AG10803 (cell line): ENCODE results near the gene ALG12.

Source experiments
- DNase-seq: peaks from one replicate; pipeline ENCODE4 v3.0.0; 2010; ENCODE audit warnings: low read depth
- H3K4me3 ChIP-seq: 2 replicates; pipeline ENCODE4 v1.5.1; 2011; ENCODE audit warnings: mild to moderate bottlenecking, low read length, control low read depth
- TF ChIP-seq, protein P1 (sequence below): conservative IDR thresholded peaks from 2 replicates; pipeline ENCODE4 v1.5.1; 2011; ENCODE audit warnings: mild to moderate bottlenecking, low read length, control low read depth, inconsistent platforms

ALG12 gene

DNA sequence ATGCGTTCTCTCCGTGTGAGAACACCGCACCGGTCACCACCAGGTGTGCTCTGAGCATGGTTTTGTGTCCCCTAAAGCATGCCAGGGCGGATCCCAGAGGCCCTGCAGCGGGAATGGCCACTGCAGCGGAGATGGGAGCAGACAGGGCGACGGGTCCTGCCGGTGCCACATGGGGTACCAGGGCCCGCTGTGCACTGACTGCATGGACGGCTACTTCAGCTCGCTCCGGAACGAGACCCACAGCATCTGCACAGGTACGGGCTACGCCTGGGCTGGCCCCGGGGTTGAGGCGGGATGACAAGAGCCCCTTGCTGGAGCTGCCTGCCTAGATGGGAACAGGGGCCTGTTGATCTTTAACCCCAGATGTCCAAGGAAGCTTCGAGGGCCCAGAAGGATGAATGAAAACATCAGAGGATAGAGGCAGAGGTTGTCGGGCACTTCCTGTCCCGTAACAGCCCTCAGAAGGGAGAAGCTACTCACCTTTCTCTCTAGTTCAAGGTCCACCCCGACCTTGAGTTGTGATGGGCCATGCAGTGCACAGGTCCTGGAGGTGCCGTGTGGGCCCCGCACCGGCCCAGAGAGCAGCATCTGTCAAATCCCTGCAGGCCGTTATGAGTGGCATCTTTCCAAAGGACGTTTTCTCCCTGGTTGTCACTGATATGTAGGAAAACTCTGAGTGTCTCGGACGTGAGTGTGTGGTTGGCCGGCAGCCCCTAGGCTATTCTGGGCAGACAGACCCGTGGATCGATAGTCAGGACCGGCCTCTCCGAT lies 3.5 kb upstream of the ALG12 start:
- TF ChIP-seq, protein P1, sequence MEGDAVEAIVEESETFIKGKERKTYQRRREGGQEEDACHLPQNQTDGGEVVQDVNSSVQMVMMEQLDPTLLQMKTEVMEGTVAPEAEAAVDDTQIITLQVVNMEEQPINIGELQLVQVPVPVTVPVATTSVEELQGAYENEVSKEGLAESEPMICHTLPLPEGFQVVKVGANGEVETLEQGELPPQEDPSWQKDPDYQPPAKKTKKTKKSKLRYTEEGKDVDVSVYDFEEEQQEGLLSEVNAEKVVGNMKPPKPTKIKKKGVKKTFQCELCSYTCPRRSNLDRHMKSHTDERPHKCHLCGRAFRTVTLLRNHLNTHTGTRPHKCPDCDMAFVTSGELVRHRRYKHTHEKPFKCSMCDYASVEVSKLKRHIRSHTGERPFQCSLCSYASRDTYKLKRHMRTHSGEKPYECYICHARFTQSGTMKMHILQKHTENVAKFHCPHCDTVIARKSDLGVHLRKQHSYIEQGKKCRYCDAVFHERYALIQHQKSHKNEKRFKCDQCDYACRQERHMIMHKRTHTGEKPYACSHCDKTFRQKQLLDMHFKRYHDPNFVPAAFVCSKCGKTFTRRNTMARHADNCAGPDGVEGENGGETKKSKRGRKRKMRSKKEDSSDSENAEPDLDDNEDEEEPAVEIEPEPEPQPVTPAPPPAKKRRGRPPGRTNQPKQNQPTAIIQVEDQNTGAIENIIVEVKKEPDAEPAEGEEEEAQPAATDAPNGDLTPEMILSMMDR = no peak
- no peak for DNase-seq

DNA sequence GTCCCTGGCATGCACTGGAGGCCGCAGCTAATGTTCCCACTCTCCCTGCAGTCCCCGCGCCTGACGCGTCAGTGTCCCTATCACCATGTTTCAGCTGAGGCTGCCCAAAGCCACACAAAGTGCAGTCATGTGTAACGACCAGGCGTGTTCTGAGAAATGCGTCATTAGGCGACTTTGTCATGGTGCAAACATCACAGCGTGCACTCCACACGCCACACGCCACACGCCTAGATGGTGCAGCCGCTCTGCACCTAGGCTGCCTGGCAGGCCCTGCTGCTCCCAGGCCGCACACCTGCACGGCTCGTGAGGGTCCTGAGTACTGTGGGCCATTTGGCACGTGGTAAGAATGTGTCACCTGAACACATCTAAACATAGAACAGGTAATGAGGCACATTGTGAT lies 2.6 kb upstream of the ALG12 start:
- no peak overlapping the region for H3K4me3 ChIP-seq
- no peak for DNase-seq
- TF ChIP-seq, protein P1 = no peak

More for the DNA sequence above, 3.5 kb upstream of the ALG12 start:
- H3K4me3 ChIP-seq = no peak overlapping the region

DNA sequence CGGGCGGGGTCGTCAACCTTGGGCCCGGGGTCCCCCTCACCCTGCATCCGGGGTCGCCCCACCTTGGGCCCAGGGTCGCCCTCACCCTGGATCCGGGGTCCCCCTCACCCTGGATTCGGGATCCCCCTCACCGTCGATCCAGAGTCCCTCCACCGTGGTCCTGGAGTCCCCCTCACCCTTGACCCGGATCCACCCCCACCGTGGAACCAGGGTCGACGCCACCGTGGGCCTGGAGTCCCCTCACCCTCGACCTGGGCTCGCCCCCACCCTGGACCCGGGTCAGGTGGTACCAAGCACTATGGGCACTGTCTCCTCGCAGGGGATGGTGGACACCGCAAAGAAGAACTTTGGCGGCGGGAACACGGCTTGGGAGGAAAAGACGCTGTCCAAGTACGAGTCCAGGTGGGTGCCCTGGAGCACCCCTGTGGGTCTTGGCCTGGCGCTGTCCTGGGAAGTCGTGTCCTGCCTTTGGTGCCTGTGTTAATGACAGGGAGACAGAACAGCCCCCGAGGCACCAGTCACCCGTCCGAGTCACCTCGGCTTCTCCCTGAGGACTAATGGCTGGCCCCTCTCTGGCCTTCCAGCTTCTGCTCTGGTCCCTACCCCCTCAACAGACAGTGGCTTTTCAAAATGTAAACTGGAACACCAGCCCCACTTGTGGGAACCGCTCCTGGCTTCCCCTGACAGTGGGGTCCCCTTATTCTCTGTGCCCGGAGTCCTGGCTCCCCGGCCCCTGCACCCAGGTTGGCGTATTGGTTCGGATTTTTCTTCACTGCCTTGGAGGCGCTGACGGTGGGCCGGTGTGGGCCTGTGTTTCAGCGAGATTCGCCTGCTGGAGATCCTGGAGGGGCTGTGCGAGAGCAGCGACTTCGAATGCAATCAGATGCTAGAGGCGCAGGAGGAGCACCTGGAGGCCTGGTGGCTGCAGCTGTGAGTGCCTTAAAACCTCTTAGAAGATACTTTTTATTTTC lies 958 bp upstream of the ALG12 start:
- DNase-seq = no peak
- TF ChIP-seq, protein P1 = no peak
- peak overlapping the region; percentile 67 for H3K4me3 ChIP-seq

DNA sequence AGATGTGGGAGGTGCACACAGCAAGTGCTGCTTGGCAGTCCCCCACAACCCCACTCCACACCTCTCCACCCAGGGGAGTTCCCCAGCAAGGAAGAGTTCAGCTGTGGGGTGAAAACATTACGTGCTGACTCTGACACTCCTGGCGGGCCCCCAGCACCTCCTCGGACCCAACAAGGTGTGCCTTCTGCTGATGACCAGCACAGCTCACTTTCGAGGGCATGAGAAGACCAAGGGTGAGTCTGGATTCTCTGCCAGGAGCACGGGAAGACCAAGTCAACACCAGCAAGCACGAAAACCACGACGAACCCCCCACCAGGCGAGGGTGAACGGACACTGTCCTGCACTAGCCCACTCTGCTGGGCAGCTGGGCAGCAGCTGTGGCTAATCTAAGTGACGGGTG lies 1.4 kb downstream of the ALG12 start:
- no peak for DNase-seq
- TF ChIP-seq, protein P1 = no peak
- H3K4me3 ChIP-seq = no peak overlapping the region

DNA sequence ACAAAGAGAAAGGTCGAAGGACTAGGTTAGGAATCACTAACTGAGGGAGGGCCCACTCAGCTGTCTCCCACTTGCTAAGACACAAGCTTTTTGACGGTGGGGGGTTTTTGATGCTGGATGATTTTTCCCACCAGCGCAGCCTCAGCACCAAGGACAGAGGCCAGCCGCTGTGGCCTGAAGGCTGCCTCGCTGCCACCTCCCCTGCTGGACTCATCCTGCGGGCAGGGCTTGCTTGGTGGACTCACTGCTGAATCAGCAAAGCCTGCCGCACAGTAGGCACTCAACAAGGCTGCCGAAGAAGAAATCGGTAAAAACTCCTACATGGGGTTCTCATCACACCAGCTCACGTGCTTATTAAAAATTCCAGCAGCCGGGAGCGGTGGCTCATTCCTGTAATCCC lies 2.6 kb downstream of the ALG12 start:
- DNase-seq = no peak
- TF ChIP-seq, protein P1 = no peak
- no peak overlapping the region for H3K4me3 ChIP-seq

DNA sequence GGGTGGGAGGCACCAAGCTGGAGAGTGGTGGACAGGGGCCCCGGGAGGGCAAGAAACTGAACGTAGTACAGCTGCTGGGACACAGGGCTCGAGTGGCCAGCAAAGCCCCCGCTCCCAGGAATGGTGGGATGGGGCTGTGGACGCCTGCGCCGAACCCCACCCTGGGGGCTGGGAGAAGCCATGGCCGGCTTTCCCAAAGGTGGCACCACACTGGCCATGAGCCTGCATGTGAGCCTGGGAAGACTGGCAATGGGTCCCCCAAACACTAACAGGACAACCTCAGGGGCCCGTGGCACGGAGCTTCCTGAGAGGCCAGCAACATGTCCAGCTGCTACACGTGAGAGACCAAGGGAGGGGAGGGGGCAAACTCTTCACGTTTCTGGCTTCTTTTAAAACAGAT lies 4.0 kb downstream of the ALG12 start:
- TF ChIP-seq, protein P1 = no peak
- no peak for DNase-seq
- no peak overlapping the region for H3K4me3 ChIP-seq
